GOT3 (cell line): Measurements from ENCODE around the gene TENM3.
"Not testable (repeated sequence)": the region's sequence is repeated elsewhere in the genome, so short reads cannot be mapped to it uniquely, and the experiment has no call there.

Experiments
- DNase-seq: peaks from one replicate; lab custom pipeline; 2025; ENCODE audit warnings: mixed read lengths; lab: John Stamatoyannopoulos, UW

The TENM3 gene

DNA sequence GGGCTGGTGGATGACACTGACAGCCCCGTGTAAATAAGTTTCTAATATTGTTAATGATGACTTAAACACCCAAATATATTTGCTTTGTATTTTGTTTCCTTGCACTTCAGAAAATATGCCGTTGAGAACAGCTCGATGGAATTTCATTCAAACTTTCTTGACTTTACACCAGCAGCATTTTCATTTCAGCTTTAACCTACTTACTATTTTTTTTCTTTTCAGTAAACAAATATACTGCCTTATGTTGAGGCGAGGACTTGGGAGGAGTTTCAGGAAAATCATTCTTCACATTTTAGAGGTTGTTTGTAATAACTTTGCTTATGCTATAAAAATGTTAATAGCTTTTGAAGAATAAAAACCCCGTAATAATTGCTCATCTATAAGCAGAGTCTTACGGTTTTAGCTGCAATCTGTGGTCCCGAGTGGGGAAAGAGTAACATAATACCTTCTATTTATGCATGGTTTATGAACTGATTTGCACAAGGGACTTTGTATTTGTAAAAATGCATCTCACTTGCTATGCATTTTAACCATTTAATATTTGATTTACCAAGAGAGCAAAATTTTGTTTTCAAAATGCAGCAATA, 14.1 kb upstream of the TENM3 start:
- DNase-seq: no peak

DNA sequence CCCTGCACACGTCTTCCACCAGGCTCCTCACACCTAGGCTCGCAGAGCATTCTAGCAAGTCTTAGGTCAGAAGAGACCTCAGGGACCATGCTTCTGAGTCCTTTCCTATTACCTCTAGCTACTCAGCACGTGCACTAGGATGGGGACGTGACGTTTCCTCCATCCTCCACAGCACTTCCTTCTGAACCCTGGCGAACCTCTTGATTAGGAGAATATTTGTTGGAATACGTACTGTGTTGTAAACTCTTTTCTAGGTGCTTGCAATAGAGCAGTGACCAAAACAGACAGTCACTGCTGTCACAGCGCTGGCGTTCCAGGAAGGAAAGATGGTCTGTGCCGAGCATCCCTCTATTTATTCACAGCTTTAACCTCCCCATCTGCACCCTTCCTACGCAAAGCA, 12.9 kb upstream of the TENM3 start:
- DNase-seq: no peak

DNA sequence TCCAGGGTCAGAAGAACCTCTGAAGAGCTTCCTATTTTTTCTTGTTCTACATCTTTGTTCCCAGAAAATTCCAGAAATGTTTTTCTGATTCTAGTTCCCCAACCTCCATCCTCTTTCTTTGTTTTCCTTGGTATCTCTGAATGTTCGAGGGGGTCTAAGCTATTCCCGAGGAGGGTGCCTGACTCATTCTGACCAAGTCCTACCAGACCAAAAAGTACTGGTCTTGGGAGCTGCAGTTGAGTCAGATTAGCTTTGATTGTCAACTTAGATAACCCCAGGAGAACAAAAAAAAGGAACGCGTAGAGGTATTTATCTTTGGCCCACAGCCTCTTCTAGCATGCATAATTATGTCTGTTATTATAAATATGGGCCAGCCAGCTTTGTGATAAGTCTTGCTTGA, 12.1 kb upstream of the TENM3 start:
- DNase-seq: no peak

DNA sequence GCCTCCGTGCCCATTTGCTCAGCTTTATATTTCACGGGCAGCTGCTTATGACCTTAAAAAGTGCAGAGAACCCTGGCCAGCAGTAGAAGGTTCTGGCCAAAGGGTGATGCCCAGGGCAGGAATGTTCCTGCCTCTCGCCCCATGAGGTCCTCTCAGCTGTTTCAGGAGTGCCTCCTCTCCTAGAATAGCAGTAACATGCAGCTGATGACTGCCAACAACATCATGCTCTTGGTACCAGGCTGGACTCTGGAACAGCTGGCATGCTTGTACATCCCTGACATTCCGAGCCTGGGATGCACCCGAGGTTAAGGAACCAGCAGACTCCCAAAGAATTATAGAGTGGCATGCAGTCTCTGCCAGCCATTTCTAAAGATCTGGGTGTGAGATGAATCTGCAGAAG, 11.7 kb upstream of the TENM3 start:
- DNase-seq: no peak

DNA sequence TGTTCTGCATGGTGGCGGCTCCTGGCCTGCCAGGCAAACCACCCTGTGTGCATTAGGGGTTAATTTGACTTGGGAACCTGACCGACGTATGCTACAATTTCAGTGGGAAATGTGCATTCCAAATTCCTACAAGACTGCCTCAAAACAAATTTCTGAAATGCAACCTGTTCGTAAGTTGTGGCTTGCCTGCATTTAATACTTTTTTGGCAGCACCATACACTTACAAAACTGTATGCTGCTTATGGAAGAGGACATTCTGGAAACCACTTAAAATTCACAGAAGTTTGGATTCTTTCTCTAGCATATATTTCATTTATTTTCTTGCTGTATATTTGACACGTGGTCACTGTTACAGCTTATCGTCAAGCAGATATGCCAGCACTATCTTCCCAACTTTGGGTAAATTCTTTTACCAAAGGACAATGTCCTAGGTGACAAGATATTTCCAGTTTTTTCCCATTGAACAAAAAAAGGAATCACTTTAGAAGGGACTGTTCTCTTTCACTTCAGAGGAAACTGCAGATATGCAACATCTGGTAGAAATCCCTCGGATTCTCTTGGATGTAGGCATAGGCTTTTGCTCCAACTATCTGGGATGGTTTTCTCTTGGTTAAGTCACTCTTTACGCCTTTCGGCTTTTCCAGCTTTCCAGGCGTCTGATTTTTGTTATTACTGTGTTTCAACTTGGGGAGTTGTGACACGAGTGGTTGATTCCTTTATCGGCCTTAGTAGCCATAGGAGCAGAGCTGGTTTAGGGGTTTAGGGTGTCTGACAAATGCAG, 9.7 kb upstream of the TENM3 start:
- no peak for DNase-seq

DNA sequence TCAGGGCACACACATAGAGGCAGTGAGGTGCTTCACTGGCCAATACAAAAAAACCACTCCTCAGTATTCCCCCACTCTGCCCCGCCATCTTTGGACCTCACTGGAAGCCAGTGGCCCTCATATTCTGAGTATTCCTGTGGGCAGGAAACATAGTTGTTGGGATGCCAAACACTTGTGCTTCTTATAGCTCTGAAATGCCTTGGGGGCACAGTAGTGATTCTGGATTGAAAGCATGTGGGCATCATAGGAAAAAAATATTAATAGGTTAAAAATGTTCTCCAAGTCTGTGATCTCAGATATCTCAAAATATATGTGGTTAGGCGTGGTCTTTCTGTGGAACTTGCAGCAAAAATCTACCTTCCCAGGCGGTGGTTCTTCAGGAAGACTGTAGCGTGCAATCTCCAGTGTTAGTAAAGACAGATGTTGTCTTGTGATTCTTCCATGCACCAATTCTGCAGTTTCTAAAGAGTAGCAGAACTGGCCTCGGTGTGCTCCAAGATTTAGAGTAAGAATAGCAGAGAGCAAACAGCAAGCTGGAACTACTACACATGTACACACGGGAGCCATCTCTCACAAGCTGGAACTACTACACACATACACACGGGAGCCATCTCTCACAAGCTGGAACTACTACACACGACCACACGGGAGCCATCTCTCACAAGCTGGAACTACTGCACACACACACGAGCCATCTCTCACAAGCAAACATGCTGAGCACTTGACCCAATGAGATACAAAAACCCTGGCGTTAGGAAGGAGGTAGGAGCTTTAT, 8.0 kb upstream of the TENM3 start:
- DNase-seq: no peak

DNA sequence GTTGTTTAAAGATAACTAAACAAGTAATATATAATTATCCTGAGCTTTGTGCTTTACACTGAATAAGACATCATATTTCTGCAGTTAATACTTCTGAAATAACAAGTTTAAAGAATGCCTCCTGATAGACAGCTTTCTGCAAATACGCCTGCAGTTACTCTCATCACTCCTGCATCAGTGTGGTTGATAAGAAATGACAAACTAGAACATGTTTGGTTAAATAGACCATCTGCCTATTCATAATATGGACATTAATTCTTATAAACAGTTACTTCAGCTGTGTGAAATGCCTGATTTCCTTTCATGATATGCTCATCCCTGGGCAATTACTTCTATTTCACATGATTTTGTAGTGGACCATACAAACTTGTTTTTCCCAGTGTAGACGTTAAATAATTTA, 7.0 kb upstream of the TENM3 start:
- DNase-seq: no peak

DNA sequence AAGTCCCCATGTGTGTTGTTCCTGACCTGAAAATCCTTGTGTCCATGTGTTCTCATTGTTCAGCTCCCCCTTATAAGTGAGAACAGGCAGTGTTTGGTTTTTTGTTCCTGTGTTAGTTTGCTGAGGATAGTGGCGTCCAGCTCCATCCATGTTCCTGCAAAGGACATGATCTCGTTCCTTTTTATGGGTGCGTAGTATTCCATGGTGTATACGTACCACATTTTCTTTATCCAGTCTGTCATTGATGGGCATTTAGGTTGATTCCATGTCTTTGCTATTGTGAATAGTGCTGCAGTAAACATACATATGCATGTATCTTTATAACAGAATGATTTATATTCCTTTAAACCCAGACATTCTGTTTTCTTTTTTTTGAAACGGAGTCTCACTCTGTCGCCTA, 6.2 kb upstream of the TENM3 start:
- DNase-seq: not testable (repeated sequence)

DNA sequence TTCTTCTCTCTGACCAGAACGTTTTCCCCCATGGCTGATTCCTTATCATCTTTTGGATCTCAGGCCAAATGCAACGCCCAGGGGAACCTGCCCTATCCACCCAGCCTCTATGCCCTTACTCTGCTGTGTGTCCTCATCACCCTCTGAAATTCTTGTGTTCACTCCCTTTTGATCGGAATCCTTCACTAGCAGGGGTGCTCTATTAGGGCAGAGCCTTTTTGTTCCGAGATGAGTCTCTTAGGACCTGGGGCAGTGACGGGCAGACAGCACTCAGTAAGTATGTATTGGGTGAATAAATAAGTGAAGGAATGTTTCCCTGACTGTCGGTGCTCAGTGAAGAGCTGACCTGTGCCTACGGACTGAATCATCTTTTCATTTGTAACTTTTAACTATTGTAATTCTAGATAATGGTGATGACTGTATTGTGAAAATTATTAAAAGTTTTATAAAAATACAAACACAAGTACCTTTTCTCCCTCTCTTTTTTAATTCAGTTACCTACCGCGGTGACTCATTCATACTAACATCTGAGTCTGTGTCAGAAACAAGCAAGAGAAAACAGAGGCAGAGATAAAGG, 4.8 kb upstream of the TENM3 start:
- no peak for DNase-seq

DNA sequence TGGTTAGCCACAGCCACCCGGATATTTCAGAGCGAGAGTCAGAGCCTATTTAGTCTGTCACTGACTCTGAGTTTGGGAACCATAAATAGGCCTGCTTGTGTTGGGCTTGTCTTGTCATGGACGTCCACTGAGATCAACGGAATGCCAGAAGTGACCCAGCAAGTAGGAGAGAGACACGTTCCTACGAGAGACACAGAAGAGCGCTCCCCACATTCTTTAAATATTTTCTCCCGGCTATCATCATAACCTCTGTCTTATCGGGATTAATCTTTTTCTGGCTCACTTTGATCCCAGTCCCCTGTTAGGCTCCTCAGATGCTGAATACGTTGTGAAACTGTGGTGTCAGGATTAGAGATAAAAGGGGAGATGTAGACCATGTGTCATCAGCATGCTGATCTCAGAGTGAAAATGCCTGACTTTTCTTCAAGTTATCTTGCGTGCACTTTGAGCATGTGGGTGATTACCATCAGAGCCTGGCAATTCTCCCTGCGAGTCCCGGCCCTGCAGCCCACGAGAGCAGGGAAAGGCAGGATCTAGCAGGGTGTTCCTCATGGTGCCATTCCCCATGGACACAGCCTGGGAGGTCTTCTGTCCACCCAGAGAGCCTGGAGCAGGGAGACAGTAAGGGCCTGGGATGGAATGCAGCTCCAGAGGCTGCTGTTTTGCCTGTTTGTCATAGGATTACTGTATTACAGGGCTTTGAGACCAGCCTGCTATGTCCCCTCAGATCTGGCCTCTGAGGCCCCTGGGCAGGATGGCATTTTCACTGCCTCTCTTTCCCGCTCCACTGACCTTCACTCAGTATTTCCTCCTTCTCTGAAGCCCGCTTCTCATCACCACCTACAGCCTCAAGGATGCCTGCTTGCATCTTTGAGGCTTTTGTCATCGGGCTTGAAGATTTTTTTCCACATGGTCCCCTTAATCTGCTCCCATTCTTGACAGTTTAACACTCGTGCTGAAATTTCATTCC, 2.8 kb upstream of the TENM3 start:
- no peak for DNase-seq

DNA sequence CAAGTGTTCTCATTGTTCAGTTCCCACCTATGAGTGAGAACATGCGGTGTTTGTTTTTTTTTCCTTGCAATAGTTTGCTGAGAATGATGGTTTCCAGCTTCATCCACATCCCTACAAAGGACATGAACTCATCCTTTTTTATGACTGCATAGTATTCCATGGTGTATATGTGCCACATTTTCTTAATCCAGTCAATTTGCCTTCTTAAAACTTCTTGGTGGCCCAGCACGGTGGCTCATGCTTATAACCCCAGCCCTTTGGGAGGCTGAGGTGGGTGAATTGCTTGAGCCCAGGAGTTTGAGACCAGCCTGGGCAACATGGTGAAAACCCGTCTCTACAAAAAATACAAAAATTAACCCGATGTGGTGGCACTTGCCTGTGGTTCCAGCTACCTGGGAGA, 942 bp upstream of the TENM3 start:
- not testable (repeated sequence) for DNase-seq

DNA sequence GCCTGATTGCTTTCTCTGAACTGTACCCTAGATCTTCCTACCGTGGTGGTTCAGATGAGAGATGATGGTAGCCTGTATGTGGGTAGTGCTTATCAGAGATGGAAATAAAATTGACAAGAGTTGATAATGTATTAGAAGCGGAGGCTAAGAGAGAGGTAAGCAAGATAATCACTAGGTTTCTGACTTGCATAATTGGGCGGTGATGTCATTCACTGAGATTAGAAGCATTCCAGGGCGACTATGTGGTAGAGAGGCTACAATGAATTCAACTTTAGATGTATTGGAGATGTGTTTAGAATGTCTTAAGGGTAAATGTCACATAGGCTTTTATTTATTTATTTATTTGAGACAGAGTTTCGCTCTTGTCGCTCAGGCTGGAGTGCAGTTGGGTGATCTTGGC, 415 bp upstream of the TENM3 start:
- DNase-seq: no peak

DNA sequence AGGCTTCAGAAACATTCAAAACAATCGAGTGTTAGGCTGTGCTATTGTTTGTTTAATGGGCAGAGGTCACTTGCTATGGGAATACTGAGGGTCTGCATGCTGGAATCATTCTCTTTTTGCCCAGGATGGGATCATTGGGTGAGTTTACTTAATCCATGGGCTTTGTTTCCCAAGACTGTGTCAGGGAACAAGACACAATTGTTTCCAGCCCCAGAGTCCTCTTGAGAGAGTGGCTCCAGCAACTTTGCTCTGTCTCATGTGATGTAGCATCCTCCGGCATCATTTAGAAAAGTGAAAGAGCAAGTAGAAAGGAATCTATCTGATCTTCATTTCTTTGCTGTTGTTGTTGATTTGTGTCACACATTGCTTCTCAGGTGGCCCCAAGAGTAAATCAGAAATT, 1.8 kb downstream of the TENM3 start:
- DNase-seq: no peak

DNA sequence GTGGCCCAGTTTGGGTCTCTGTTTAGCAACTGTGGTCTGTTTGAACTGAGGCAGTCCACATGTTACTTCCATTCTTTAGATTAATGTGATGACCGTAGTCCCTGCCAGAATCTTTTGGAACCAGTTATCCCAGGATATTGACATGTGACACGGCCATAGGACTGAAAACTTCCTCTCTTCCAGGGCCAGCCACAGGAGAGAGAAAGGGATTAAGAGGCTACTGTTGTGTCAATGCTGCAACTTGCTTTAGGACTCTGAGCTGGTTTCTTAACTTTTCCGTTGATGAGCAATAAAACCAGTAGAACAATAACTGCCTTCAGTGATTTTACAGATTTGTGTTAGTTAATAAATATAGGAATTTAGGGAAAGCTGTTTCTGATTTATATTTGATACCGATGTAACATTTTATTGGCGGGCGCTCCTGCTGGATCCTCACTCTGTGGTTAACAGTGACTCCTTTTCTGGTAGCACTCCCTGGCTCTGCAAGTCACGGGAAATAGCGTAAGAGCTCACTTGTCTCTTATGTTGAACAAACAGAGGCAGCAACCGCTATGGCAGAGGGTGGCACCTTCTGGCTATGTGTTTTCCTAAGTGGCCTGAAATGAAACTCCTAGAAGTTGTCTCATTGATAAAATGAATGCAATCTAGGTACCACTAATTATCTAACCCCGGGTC, 2.5 kb downstream of the TENM3 start:
- no peak for DNase-seq

DNA sequence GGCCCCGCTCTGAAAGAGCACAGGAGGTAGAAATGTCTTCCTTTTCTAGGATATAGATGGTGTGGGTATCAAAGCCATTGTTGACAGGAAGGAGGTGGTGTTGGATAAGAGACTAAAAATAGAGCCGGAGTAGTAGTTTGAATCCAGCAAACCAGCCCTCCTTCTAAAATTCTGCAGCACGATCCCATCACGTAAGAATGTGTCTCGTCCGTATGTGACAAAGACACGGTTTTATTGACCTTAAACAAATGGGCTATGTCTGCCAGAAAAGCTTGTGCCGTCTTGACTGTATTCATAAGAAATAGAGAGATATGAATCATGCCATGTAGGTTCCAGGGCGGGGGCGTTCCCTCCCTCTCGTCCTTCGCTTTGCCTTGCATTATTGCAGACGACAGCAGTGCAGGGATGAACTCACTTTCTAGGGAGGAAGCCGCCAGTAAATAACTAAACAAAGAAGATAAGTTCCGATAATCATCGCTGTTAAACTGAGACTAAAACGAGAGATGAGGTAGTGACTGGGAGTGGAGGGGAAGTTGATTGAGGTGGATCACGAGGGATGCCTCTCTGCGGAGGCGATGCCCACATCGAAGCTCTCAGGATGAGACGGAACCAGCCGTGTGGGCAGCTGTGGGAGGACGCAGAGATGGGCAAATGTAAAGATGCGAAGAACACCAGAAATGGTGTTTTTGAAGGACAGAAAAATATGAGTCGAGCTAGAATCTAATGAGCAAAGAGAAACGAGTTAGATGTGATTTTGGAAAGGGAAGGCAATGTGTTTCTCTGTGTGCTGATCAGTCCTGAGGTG, 3.4 kb downstream of the TENM3 start:
- DNase-seq: no peak

DNA sequence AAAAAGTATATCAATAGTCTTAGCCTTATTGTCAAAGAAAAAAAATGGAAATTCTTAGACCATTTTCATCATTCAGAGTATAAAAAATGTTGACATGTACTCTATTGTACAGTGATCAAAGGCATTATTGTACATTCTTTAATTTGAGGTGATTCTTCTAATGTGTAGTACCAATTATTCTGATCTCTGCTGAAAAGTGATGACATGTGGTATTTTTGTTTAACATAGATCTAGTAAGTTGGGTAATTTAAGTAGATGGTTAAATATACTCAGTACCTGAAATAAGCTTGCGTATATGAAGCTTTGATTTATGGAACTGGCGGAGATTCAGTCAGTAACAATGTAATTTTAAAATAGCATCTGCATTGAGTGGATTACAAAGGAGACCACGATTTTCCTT, 5.1 kb downstream of the TENM3 start:
- DNase-seq: no peak

DNA sequence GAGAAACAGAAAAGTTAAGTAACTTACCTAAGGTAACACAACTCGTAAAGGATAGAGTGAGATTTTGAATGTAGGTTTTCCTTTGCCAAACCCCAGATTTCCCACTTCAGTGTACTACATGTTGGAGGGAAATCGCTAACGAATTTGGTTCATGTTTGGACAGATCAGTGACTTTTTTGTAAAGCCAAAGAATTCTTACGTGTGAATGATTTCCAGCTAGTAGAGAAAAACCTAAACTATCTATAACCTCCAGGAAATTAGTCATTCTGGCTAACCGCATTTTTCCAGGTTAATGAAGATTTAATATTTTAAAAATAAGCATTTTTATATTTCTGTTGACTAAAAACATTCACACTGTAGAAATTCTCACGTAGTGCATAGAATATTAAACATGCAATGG, 7.2 kb downstream of the TENM3 start:
- no peak for DNase-seq

DNA sequence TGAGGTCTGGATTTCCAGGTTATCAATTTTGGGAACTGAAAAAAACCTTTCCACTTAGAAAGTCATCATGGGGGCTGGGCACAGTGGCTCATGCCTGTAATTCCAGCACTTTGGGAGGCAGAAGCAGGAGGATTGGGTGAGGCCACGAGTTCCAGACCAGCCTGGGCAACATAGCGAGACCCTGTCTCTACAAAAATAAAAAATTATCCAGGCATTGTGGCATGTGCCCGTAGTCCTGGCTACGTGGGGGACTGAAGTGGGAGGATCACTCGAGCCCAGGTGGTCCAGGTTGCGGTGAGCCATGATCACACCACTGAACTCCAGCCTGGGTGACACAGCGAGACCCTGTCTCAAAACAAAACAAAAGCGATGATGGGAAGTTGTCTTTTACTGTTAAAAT, 7.9 kb downstream of the TENM3 start:
- DNase-seq: no peak

DNA sequence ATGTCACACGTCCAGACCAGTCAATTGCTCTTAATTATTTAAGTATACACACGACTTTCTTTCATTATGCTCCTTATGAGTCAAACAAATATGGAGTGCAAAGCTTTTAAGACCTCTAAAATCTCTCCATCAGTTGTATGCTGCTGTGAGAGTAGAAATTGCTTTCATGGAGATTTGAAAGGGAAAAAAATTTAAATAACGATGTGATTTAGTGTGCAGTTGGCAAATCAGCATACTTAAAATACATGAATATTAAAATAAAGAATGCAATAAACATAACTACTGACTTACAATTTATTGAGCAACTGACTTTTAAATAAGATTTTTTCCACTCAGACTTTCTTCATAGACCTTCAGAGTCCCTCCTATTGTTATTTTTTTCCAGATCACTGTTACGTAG, 9.0 kb downstream of the TENM3 start:
- no peak for DNase-seq
